H9 (cell line): ENCODE results near the gene EIF4H. TPM values are rescaled to one million over a fixed set of nuclear protein-coding genes. Genes with fewer than 3 reads are reported as not detected.

Experiments
- DNase-seq: peaks from one replicate; pipeline ENCODE4 v3.0.0-alpha.2; 2017
- H2AFZ ChIP-seq: one replicate; pipeline ENCODE4 v1.6.1; 2013; ENCODE audit warnings: mild to moderate bottlenecking, low read length, control low read depth, moderate library complexity
- H2AK5ac ChIP-seq: 2 replicates; pipeline ENCODE4 v1.6.1; 2013; ENCODE audit warnings: low read length, control low read depth, mixed read lengths; ENCODE audit not compliant: insufficient read length
- H2BK120ac ChIP-seq: one replicate; pipeline ENCODE4 v1.6.1; 2013; ENCODE audit warnings: low read depth, mild to moderate bottlenecking, low read length, control low read depth, inconsistent platforms; ENCODE audit not compliant: poor library complexity, severe bottlenecking
- H2BK12ac ChIP-seq: 2 replicates; pipeline ENCODE4 v1.6.1; 2013; ENCODE audit warnings: low read length, control low read depth, mixed read lengths, low read depth; ENCODE audit not compliant: insufficient read length
- H2BK15ac ChIP-seq: 2 replicates; pipeline ENCODE4 v1.6.1; 2013; ENCODE audit warnings: low read depth, low read length, control low read depth
- H2BK20ac ChIP-seq: one replicate; pipeline ENCODE4 v1.6.1; 2013; ENCODE audit warnings: low read depth, mild to moderate bottlenecking, low read length, control low read depth, inconsistent platforms; ENCODE audit not compliant: poor library complexity, severe bottlenecking
- H2BK5ac ChIP-seq: 2 replicates; pipeline ENCODE4 v1.6.1; 2013; ENCODE audit warnings: low read length, control low read depth, mixed read lengths; ENCODE audit not compliant: insufficient read length
- H3K14ac ChIP-seq: 2 replicates; pipeline ENCODE4 v1.6.1; 2013; ENCODE audit warnings: low read length, control low read depth; ENCODE audit not compliant: insufficient read depth
- H3K18ac ChIP-seq: 2 replicates; pipeline ENCODE4 v1.6.1; 2013; ENCODE audit warnings: low read depth, mild to moderate bottlenecking, mixed read lengths, low read length, control low read depth; ENCODE audit not compliant: insufficient read length
- H3K23ac ChIP-seq: 2 replicates; pipeline ENCODE4 v1.6.1; 2013; ENCODE audit warnings: low read length, control low read depth, mixed read lengths, low read depth; ENCODE audit not compliant: insufficient read length
- H3K23me2 ChIP-seq: 2 replicates; pipeline ENCODE4 v1.6.1; 2013; ENCODE audit warnings: low read depth, mild to moderate bottlenecking, mixed read lengths, low read length, control low read depth; ENCODE audit not compliant: insufficient read length, poor library complexity, severe bottlenecking
- H3K27ac ChIP-seq: 2 replicates; pipeline ENCODE4 v1.5.1; 2013; ENCODE audit warnings: low read length, control low read depth, mixed read lengths, low read depth; ENCODE audit not compliant: insufficient read length
- H3K27me3 ChIP-seq: 2 replicates; pipeline ENCODE4 v1.6.1; 2013; ENCODE audit warnings: low read length, control low read depth, inconsistent platforms; ENCODE audit not compliant: insufficient read depth
- H3K4ac ChIP-seq: 2 replicates; pipeline ENCODE4 v1.6.1; 2013; ENCODE audit warnings: low read depth, mild to moderate bottlenecking, control low read depth, inconsistent platforms, low read length, moderate library complexity
- H3K4me1 ChIP-seq: 2 replicates; pipeline ENCODE4 v1.6.1; 2013; ENCODE audit warnings: low read length, control low read depth, inconsistent platforms; ENCODE audit not compliant: insufficient read depth
- H3K4me2 ChIP-seq: 2 replicates; pipeline ENCODE4 v1.6.1; 2013; ENCODE audit warnings: low read length, control low read depth, mixed read lengths; ENCODE audit not compliant: insufficient read length, insufficient read depth
- H3K56ac ChIP-seq: 2 replicates; pipeline ENCODE4 v1.6.1; 2013; ENCODE audit warnings: low read depth, mild to moderate bottlenecking, mixed read lengths, low read length, control low read depth; ENCODE audit not compliant: insufficient read length
- H3K79me1 ChIP-seq: 2 replicates; pipeline ENCODE4 v1.6.1; 2013; ENCODE audit warnings: low read depth, mild to moderate bottlenecking, moderate library complexity, low read length, control low read depth, inconsistent platforms; ENCODE audit not compliant: insufficient read depth, poor library complexity, severe bottlenecking
- H3K79me2 ChIP-seq: 2 replicates; pipeline ENCODE4 v1.6.1; 2013; ENCODE audit warnings: low read length, control low read depth, inconsistent platforms; ENCODE audit not compliant: insufficient read depth
- H3K9ac ChIP-seq: 2 replicates; pipeline ENCODE4 v1.6.1; 2013; ENCODE audit warnings: low read length, control low read depth, mixed read lengths; ENCODE audit not compliant: insufficient read length; ENCODE audit errors: extremely low read depth
- H3K9me3 ChIP-seq: one replicate; pipeline ENCODE4 v1.6.1; 2013; ENCODE audit warnings: low read depth, low read length, inconsistent platforms; ENCODE audit not compliant: control insufficient read depth
- H3T11ph ChIP-seq: one replicate; pipeline ENCODE4 v1.6.1; 2013; ENCODE audit warnings: mild to moderate bottlenecking, low read length, control low read depth, inconsistent platforms
- H4K20me1 ChIP-seq: one replicate; pipeline ENCODE4 v1.6.1; 2013; ENCODE audit not compliant: control insufficient read depth, insufficient read length, insufficient read depth
- H4K5ac ChIP-seq: 2 replicates; pipeline ENCODE4 v1.6.1; 2013; ENCODE audit warnings: low read depth, mild to moderate bottlenecking, mixed read lengths, low read length, control low read depth; ENCODE audit not compliant: insufficient read length
- H4K8ac ChIP-seq: replicated peaks from 2 replicates; pipeline ENCODE4 v1.6.1; 2013; ENCODE audit warnings: low read length, control low read depth, mixed read lengths, low read depth; ENCODE audit not compliant: insufficient read length
- H4K91ac ChIP-seq: 2 replicates; pipeline ENCODE4 v1.6.1; 2013; ENCODE audit warnings: low read depth, mild to moderate bottlenecking, moderate library complexity, mixed read lengths, low read length, control low read depth; ENCODE audit not compliant: insufficient read length
- H3K27ac Mint-ChIP-seq, 3 experiments: 2 replicates in 2 of 3; 3 replicates in 1 of 3; pipeline ENCODE4 v1.8.0; 2020 to 2021; ENCODE audit warnings: mixed read lengths in 3 of 3, mild to moderate bottlenecking in 1 of 3, moderate library complexity in 1 of 3
- H3K27me3 Mint-ChIP-seq: 2 replicates; pipeline ENCODE4 v1.8.0; 2021; ENCODE audit warnings: low read depth, mild to moderate bottlenecking, moderate library complexity, mixed read lengths
- H3K36me3 Mint-ChIP-seq, 3 experiments: 2 replicates in 2 of 3; 3 replicates in 1 of 3; pipeline ENCODE4 v1.8.0; 2020 to 2021; ENCODE audit warnings: low read depth in 3 of 3, mixed read lengths in 3 of 3; ENCODE audit not compliant: insufficient read depth in 1 of 3
- H3K4me1 Mint-ChIP-seq, 2 experiments: 2 replicates each; pipeline ENCODE4 v1.8.0; 2020; ENCODE audit warnings: mixed read lengths in 2 of 2
- H3K4me3 Mint-ChIP-seq, 2 experiments: 2 replicates in 1 of 2; 3 replicates in 1 of 2; pipeline ENCODE4 v1.8.0; 2020 to 2021; ENCODE audit warnings: mild to moderate bottlenecking in 2 of 2, mixed read lengths in 2 of 2, moderate library complexity in 1 of 2
- H3K9me3 Mint-ChIP-seq, 2 experiments: 2 replicates in 1 of 2; 3 replicates in 1 of 2; pipeline ENCODE4 v1.8.0; 2020; ENCODE audit warnings: mild to moderate bottlenecking in 2 of 2, mixed read lengths in 2 of 2, moderate library complexity in 1 of 2
- WGBS: extraction: QIAGEN DNeasy Blood & Tissue Kit; methylation state at CpG from one replicate; pipeline ENCODE4 v1.1.7; 2013; ENCODE audit warnings: missing lambda C conversion rate, low lambda C conversion rate, mixed read lengths; ENCODE audit not compliant: insufficient read length; ENCODE audit errors: extremely low coverage; 5-methylcytosine and 5-hydroxymethylcytosine counted together
- total RNA-seq: library from RNA; stranded (reverse); gene quantifications from 2 replicates; pipeline ENCODE4 v1.2.1, GENCODE V29; 2021
- TF ChIP-seq, protein P1 (sequence below): fragments of 200-600 bp; sonication (generic); conservative IDR thresholded peaks from 3 replicates; pipeline ENCODE4 v1.8.0; 2021; ENCODE audit warnings: antibody characterized with exemption, mild to moderate bottlenecking

Gene EIF4H
- total RNA-seq, 1 experiment from 2014 or later = 363 TPM

DNA sequence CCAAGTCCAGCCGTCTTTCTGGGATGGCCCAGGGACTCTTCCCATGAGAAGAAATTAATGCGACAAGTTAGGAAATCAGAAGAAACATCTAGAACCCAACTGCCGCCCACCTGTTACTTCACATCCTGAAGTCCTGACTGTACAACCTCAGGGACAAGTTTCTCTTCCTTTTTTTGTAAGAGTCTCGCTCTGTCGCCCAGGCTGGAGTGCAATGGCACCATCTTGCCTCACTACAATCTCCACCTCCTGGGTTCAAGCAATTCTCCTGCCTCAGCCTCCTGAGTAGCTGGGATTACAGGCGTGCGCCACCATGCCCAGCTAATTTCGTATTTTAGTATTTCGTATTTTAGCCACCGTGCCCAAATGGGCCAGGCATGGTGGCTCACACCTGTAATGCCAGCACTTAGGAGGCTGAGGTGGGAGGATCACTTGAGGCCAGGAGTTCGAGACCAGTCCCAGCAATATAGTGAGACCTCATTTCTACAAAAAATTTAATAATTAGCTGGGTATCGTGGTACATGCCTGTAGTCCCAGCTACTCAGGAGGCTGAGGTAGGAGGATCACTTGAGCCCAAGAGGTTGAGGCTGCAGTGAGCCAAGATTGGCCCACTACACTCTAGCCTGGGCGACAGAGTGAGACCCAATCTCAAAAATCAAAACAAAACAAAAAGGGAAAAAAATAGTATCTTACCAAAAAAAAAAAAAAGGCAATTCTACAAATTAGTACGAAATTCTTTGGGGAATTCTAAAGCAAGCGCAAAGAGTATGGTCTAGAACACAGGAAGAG is 56.5 kb downstream of the EIF4H start:
- H3K79me1 ChIP-seq = no peaks in the 10 kb centered on the region
- H2BK20ac ChIP-seq = no peak overlapping the region
- Mint-ChIP-seq H3K27ac (no peak overlapping the region), H3K27me3 (no peaks in the 10 kb centered on the region; the same call in none of the 2 replicates), H3K36me3 (peaks cover 33 to 80% (median 72%) of the 10 kb centered on the region in 3 experiments; a peak in 6 of 7 replicates), H3K4me1 (no peaks in the 10 kb centered on the region), H3K9me3 (no peaks in the 10 kb centered on the region; a peak in 1 of 5 replicates), H3K4me3 (no peak overlapping the region)
- no peak overlapping the region for H3K27ac ChIP-seq
- no peak overlapping the region for H4K91ac ChIP-seq
- H3K27me3 ChIP-seq = no peaks in the 10 kb centered on the region
- no peak overlapping the region for H3K14ac ChIP-seq
- TF ChIP-seq, protein P1, sequence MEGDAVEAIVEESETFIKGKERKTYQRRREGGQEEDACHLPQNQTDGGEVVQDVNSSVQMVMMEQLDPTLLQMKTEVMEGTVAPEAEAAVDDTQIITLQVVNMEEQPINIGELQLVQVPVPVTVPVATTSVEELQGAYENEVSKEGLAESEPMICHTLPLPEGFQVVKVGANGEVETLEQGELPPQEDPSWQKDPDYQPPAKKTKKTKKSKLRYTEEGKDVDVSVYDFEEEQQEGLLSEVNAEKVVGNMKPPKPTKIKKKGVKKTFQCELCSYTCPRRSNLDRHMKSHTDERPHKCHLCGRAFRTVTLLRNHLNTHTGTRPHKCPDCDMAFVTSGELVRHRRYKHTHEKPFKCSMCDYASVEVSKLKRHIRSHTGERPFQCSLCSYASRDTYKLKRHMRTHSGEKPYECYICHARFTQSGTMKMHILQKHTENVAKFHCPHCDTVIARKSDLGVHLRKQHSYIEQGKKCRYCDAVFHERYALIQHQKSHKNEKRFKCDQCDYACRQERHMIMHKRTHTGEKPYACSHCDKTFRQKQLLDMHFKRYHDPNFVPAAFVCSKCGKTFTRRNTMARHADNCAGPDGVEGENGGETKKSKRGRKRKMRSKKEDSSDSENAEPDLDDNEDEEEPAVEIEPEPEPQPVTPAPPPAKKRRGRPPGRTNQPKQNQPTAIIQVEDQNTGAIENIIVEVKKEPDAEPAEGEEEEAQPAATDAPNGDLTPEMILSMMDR = no peak
- no peak overlapping the region for H3K18ac ChIP-seq
- no peak overlapping the region for H4K5ac ChIP-seq
- no peak overlapping the region for H2AFZ ChIP-seq
- no peak overlapping the region for H4K8ac ChIP-seq
- H3K9ac ChIP-seq = no peak overlapping the region
- 0 out of 2 replicates have a peak, but pooled peaks cover 2% of the 10 kb centered on the region for H3K79me2 ChIP-seq
- no peak overlapping the region for H3K4ac ChIP-seq
- H2BK5ac ChIP-seq = no peak overlapping the region
- H3K23me2 ChIP-seq = peaks cover 3% of the 10 kb centered on the region
- no peak overlapping the region for H2BK120ac ChIP-seq
- H3K23ac ChIP-seq = no peak overlapping the region
- no peak overlapping the region for H3T11ph ChIP-seq
- H2AK5ac ChIP-seq = no peak overlapping the region
- no peaks in the 10 kb centered on the region for H3K4me1 ChIP-seq
- H4K20me1 ChIP-seq = no peaks in the 10 kb centered on the region
- no CpG with 5 or more reads among the region's 15 CpGs for WGBS
- H3K4me2 ChIP-seq = no peak overlapping the region
- no peak overlapping the region for H2BK12ac ChIP-seq
- no peak for DNase-seq
- H3K56ac ChIP-seq = no peak overlapping the region
- no peak overlapping the region for H2BK15ac ChIP-seq
- H3K9me3 ChIP-seq = no peaks in the 10 kb centered on the region
